ENCODE data around the gene COL6A2.
"Not testable (repeated sequence)": the region's sequence is repeated elsewhere in the genome, so short reads cannot be mapped to it uniquely, and the experiment has no call there.

The COL6A2 gene

GRCh38 chr21:46079352-46080170 lies 18.4 kb upstream of the COL6A2 start:
- H3K4me3 Mint-ChIP-seq, result no peak overlapping the region
- H3K9me3 Mint-ChIP-seq, result no peaks in the 10 kb centered on the region
- H3K36me3 Mint-ChIP-seq (ENCODE audit: low read depth), result no peaks in the 10 kb centered on the region
- DNase-seq (ENCODE audit: low spot score), result peak; percentile 2
- H3K4me1 Mint-ChIP-seq (ENCODE audit: low read depth), result no peaks in the 10 kb centered on the region
- H3K27me3 Mint-ChIP-seq (ENCODE audit: low read depth), result peaks cover 7% of the 10 kb centered on the region
- no peak overlapping the region for H3K27ac Mint-ChIP-seq

- Mint-ChIP-seq H3K4me1 (ENCODE audit: low read depth) (no peaks in the 10 kb centered on the region), H3K36me3 (ENCODE audit: low read depth) (no peaks in the 10 kb centered on the region), H3K27ac (no peak overlapping the region), H3K4me3 (no peak overlapping the region), H3K27me3 (ENCODE audit: low read depth) (peaks cover 2% of the 10 kb centered on the region), H3K9me3 (no peaks in the 10 kb centered on the region)
- DNase-seq (ENCODE audit: low spot score), result peak; percentile 3
Observed at GRCh38 chr21:46080171-46081021, 17.5 kb upstream of the COL6A2 start.

GRCh38 chr21:46081022-46081861 lies 16.7 kb upstream of the COL6A2 start:
- H3K36me3 Mint-ChIP-seq (ENCODE audit: low read depth), result no peaks in the 10 kb centered on the region
- no peaks in the 10 kb centered on the region for H3K4me1 Mint-ChIP-seq (ENCODE audit: low read depth)
- no peak overlapping the region for H3K4me3 Mint-ChIP-seq
- DNase-seq (ENCODE audit: low spot score), result peak; percentile 1
- H3K9me3 Mint-ChIP-seq, result peaks cover 7% of the 10 kb centered on the region
- no peak overlapping the region for H3K27ac Mint-ChIP-seq
- H3K27me3 Mint-ChIP-seq (ENCODE audit: low read depth), result no peaks in the 10 kb centered on the region

- Mint-ChIP-seq H3K4me1 (ENCODE audit: low read depth) (no peaks in the 10 kb centered on the region), H3K36me3 (ENCODE audit: low read depth) (no peaks in the 10 kb centered on the region), H3K27ac (no peak overlapping the region), H3K9me3 (peaks cover 12% of the 10 kb centered on the region), H3K27me3 (ENCODE audit: low read depth) (no peaks in the 10 kb centered on the region), H3K4me3 (no peak overlapping the region)
- no peak for DNase-seq (ENCODE audit: low spot score)
Observed at GRCh38 chr21:46081862-46082712, 15.8 kb upstream of the COL6A2 start.

- H3K4me3 Mint-ChIP-seq, result no peak overlapping the region
- H3K27me3 Mint-ChIP-seq (ENCODE audit: low read depth), result no peaks in the 10 kb centered on the region
- peaks cover 12% of the 10 kb centered on the region for H3K9me3 Mint-ChIP-seq
- H3K36me3 Mint-ChIP-seq (ENCODE audit: low read depth), result no peaks in the 10 kb centered on the region
- no peak overlapping the region for H3K27ac Mint-ChIP-seq
- no peak for DNase-seq (ENCODE audit: low spot score)
- H3K4me1 Mint-ChIP-seq (ENCODE audit: low read depth), result no peaks in the 10 kb centered on the region
Observed at GRCh38 chr21:46082713-46082962, 15.3 kb upstream of the COL6A2 start.

- no peak overlapping the region for H3K4me3 Mint-ChIP-seq
- H3K27me3 Mint-ChIP-seq (ENCODE audit: low read depth), result no peaks in the 10 kb centered on the region
- DNase-seq (ENCODE audit: low spot score), result no peak
- H3K27ac Mint-ChIP-seq, result no peak overlapping the region
- no peaks in the 10 kb centered on the region for H3K4me1 Mint-ChIP-seq (ENCODE audit: low read depth)
- no peaks in the 10 kb centered on the region for H3K36me3 Mint-ChIP-seq (ENCODE audit: low read depth)
- H3K9me3 Mint-ChIP-seq, result peaks cover 16% of the 10 kb centered on the region
Observed at GRCh38 chr21:46082963-46083790, 14.7 kb upstream of the COL6A2 start.

- Mint-ChIP-seq H3K27me3 (ENCODE audit: low read depth) (no peaks in the 10 kb centered on the region), H3K36me3 (ENCODE audit: low read depth) (no peaks in the 10 kb centered on the region), H3K9me3 (peaks cover 22% of the 10 kb centered on the region), H3K27ac (no peak overlapping the region), H3K4me3 (no peak overlapping the region), H3K4me1 (ENCODE audit: low read depth) (no peaks in the 10 kb centered on the region)
- DNase-seq (ENCODE audit: low spot score), result no peak
Observed at GRCh38 chr21:46083791-46084561, 13.9 kb upstream of the COL6A2 start.

- no peak for DNase-seq (ENCODE audit: low spot score)
- Mint-ChIP-seq H3K36me3 (ENCODE audit: low read depth) (no peaks in the 10 kb centered on the region), H3K9me3 (peaks cover 28% of the 10 kb centered on the region), H3K4me1 (ENCODE audit: low read depth) (no peaks in the 10 kb centered on the region), H3K27ac (no peak overlapping the region), H3K27me3 (ENCODE audit: low read depth) (no peaks in the 10 kb centered on the region), H3K4me3 (no peak overlapping the region)
Observed at GRCh38 chr21:46084709-46085108, 13.2 kb upstream of the COL6A2 start.

GRCh38 chr21:46085259-46085658 lies 12.7 kb upstream of the COL6A2 start:
- H3K27ac Mint-ChIP-seq; H3K27me3 Mint-ChIP-seq (ENCODE audit: low read depth); DNase-seq (ENCODE audit: low spot score); H3K36me3 Mint-ChIP-seq (ENCODE audit: low read depth); H3K4me1 Mint-ChIP-seq (ENCODE audit: low read depth); H3K4me3 Mint-ChIP-seq: not testable (repeated sequence)
- peaks cover 34% of the 10 kb centered on the region for H3K9me3 Mint-ChIP-seq

- Mint-ChIP-seq H3K9me3 (peaks cover 44% of the 10 kb centered on the region), H3K36me3 (ENCODE audit: low read depth) (peaks cover 1% of the 10 kb centered on the region), H3K4me1 (ENCODE audit: low read depth) (no peaks in the 10 kb centered on the region), H3K4me3 (no peak overlapping the region), H3K27me3 (ENCODE audit: low read depth) (no peaks in the 10 kb centered on the region), H3K27ac (no peak overlapping the region)
- no peak for DNase-seq (ENCODE audit: low spot score)
Observed at GRCh38 chr21:46087641-46088040, 10.3 kb upstream of the COL6A2 start.

GRCh38 chr21:46088189-46088588 lies 9.7 kb upstream of the COL6A2 start:
- Mint-ChIP-seq H3K27ac (no peak overlapping the region), H3K4me3 (no peak overlapping the region), H3K36me3 (ENCODE audit: low read depth) (peaks cover 1% of the 10 kb centered on the region), H3K9me3 (peaks cover 44% of the 10 kb centered on the region), H3K4me1 (ENCODE audit: low read depth) (no peaks in the 10 kb centered on the region), H3K27me3 (ENCODE audit: low read depth) (no peaks in the 10 kb centered on the region)
- no peak for DNase-seq (ENCODE audit: low spot score)

- Mint-ChIP-seq H3K36me3 (ENCODE audit: low read depth) (peaks cover 1% of the 10 kb centered on the region), H3K27me3 (ENCODE audit: low read depth) (no peaks in the 10 kb centered on the region), H3K4me1 (ENCODE audit: low read depth) (no peaks in the 10 kb centered on the region), H3K4me3 (no peak overlapping the region), H3K27ac (no peak overlapping the region), H3K9me3 (peaks cover 44% of the 10 kb centered on the region)
- no peak for DNase-seq (ENCODE audit: low spot score)
Observed at GRCh38 chr21:46089285-46089684, 8.6 kb upstream of the COL6A2 start.
